HEK293 (cell line): ENCODE data around the gene CHST8.

Source experiments
- CTCF ChIA-PET: fragments of 350-600 bp; formaldehyde crosslinking; extraction: SDS; loops from one replicate; lab custom pipeline; 2021; ENCODE audit warnings: antibody characterized with exemption; lab: Yijun Ruan, JAX
- POLR2A ChIA-PET: fragments of 300-600 bp; formaldehyde crosslinking; extraction: SDS; loops from one replicate; lab custom pipeline; 2020; ENCODE audit warnings: antibody characterized with exemption, inconsistent platforms; lab: Yijun Ruan, JAX
- H3K27ac ChIP-seq: fragments of 200-500 bp; sonication (Bioruptor generic); 2 replicates; pipeline ENCODE4 v1.5.1; 2014; ENCODE audit warnings: low read depth, low read length, control low read depth, inconsistent platforms; ENCODE audit errors: extremely low read depth
- H3K36me3 ChIP-seq, 2 experiments: fragments of 200-500 bp in 1 of 2; sonication (Bioruptor generic) in 1 of 2; 1 replicate in 1 of 2; 2 replicates in 1 of 2; pipeline ENCODE4 v1.5.1; 2014 to 2017; ENCODE audit warnings: inconsistent platforms in 2 of 2, low read length in 2 of 2; ENCODE audit not compliant: control insufficient read depth in 2 of 2, insufficient read depth in 1 of 2
- H3K4me1 ChIP-seq: fragments of 200-500 bp; sonication (Bioruptor generic); 2 replicates; pipeline ENCODE4 v1.5.1; 2014; ENCODE audit warnings: mild to moderate bottlenecking, low read length, inconsistent platforms; ENCODE audit not compliant: control insufficient read depth, insufficient read depth
- H3K4me3 ChIP-seq: 2 replicates; pipeline ENCODE4 v1.5.1; 2011; ENCODE audit warnings: low read depth, mild to moderate bottlenecking, control low read depth, low read length, moderate library complexity
- H3K9me3 ChIP-seq: fragments of 200-500 bp; sonication (Bioruptor generic); 2 replicates; pipeline ENCODE4 v1.5.1; 2014; ENCODE audit warnings: low read depth, low read length, inconsistent platforms; ENCODE audit not compliant: control insufficient read depth, insufficient read depth
- OSR2 ChIP-seq: fragments of 450-650 bp; formaldehyde crosslinking; IDR thresholded peaks from 2 replicates; pipeline ENCODE4 v1.5.1; 2016; ENCODE audit warnings: missing biosample characterization, missing genetic modification characterization
- PRDM1 ChIP-seq: fragments of 450-650 bp; formaldehyde crosslinking; IDR thresholded peaks from 2 replicates; pipeline ENCODE4; 2016; ENCODE audit warnings: missing biosample characterization, missing genetic modification characterization
- SCRT2 ChIP-seq: fragments of 450-650 bp; formaldehyde crosslinking; IDR thresholded peaks from 2 replicates; pipeline ENCODE4 v1.5.1; 2016; ENCODE audit warnings: missing biosample characterization, missing genetic modification characterization
- ZBTB20 ChIP-seq: fragments of 450-650 bp; formaldehyde crosslinking; IDR thresholded peaks from 2 replicates; pipeline ENCODE4 v1.5.1; 2016; ENCODE audit warnings: missing biosample characterization, missing genetic modification characterization
- ZIC2 ChIP-seq: fragments of 450-650 bp; formaldehyde crosslinking; IDR thresholded peaks from 2 replicates; pipeline ENCODE4 v1.5.1; 2016; ENCODE audit warnings: missing biosample characterization, missing genetic modification characterization
- ZNF146 ChIP-seq: fragments of 450-650 bp; formaldehyde crosslinking; IDR thresholded peaks from 2 replicates; pipeline ENCODE4 v1.5.1; 2016; ENCODE audit warnings: missing biosample characterization, missing genetic modification characterization
- ZNF510 ChIP-seq: fragments of 450-650 bp; formaldehyde crosslinking; IDR thresholded peaks from 2 replicates; pipeline ENCODE4 v1.5.1; 2018; ENCODE audit warnings: mild to moderate bottlenecking, missing genetic modification characterization, missing biosample characterization; ENCODE audit not compliant: insufficient replicate concordance
- ZNF670 ChIP-seq: fragments of 450-650 bp; formaldehyde crosslinking; IDR thresholded peaks from 2 replicates; pipeline ENCODE4 v1.5.1; 2016; ENCODE audit warnings: missing biosample characterization, missing genetic modification characterization, low read depth
- ZNF777 ChIP-seq: fragments of 450-650 bp; formaldehyde crosslinking; IDR thresholded peaks from 2 replicates; pipeline ENCODE4 v1.5.1; 2017; ENCODE audit warnings: missing biosample characterization, missing genetic modification characterization, borderline replicate concordance
- ZNF785 ChIP-seq: fragments of 450-650 bp; formaldehyde crosslinking; IDR thresholded peaks from 2 replicates; pipeline ENCODE4 v1.5.1; 2016; ENCODE audit warnings: missing biosample characterization, missing genetic modification characterization
- ZSCAN16 ChIP-seq: fragments of 450-650 bp; formaldehyde crosslinking; IDR thresholded peaks from 2 replicates; pipeline ENCODE4 v1.5.1; 2016; ENCODE audit warnings: missing biosample characterization, missing genetic modification characterization
- TF ChIP-seq, protein P1 (sequence below): fragments of 450-650 bp; formaldehyde crosslinking; IDR thresholded peaks from 2 replicates; pipeline ENCODE4; 2016; ENCODE audit warnings: missing biosample characterization, missing genetic modification characterization
- TF ChIP-seq, protein P2 (sequence below): fragments of 450-650 bp; formaldehyde crosslinking; IDR thresholded peaks from 2 replicates; pipeline ENCODE4 v1.5.0; 2017; ENCODE audit warnings: missing biosample characterization, missing genetic modification characterization, borderline replicate concordance
- TF ChIP-seq, protein P3 (sequence below): fragments of 450-650 bp; formaldehyde crosslinking; IDR thresholded peaks from 2 replicates; pipeline ENCODE4 v1.5.1; 2017; ENCODE audit warnings: missing biosample characterization, missing genetic modification characterization
- TF ChIP-seq, protein P4 (sequence below): fragments of 450-650 bp; IDR thresholded peaks from 2 replicates; pipeline ENCODE4 v1.5.1; 2018; ENCODE audit warnings: missing biosample characterization, mild to moderate bottlenecking, missing genetic modification characterization
- TF ChIP-seq, protein P5 (sequence below): fragments of 450-650 bp; formaldehyde crosslinking; IDR thresholded peaks from 2 replicates; pipeline ENCODE4 v1.5.1; 2016; ENCODE audit warnings: missing biosample characterization, missing genetic modification characterization
- TF ChIP-seq, protein P6 (sequence below): fragments of 450-650 bp; formaldehyde crosslinking; IDR thresholded peaks from 2 replicates; pipeline ENCODE4 v1.5.1; 2016; ENCODE audit warnings: missing biosample characterization, missing genetic modification characterization

The CHST8 gene

DNA sequence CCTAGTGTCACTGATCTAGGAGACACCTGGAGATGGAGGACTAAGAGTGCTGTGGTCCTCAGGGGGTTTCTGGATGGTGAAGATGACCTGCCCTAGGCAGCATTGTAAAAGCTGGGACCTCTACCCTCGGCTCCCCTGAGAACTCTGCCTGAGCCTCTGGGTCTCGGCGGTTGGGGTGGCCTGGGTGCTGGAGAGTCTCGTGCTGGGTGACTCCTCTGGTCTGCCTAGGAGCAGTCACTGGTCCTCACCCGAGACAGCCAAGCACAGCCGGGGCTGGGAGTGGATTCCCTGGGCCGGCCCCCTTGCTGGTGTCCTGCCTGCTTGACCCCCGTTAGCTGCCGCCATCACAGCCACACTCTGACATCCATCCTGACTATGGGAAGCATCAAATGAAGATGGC lies 181.6 kb downstream of the CHST8 start:
- H3K9me3 ChIP-seq: no peaks in the 10 kb centered on the region
- no peak overlapping the region for H3K27ac ChIP-seq
- H3K4me3 ChIP-seq: no peak overlapping the region
- TF ChIP-seq ZNF785: no peak
- TF ChIP-seq, protein P1, sequence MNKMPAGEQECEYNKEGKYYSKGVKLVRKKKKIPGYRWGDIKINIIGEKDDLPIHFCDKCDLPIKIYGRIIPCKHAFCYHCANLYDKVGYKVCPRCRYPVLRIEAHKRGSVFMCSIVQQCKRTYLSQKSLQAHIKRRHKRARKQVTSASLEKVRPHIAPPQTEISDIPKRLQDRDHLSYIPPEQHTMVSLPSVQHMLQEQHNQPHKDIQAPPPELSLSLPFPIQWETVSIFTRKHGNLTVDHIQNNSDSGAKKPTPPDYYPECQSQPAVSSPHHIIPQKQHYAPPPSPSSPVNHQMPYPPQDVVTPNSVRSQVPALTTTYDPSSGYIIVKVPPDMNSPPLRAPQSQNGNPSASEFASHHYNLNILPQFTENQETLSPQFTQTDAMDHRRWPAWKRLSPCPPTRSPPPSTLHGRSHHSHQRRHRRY (tag by site-specific recombination): no peak
- TF ChIP-seq PRDM1 (tag by site-specific recombination): no peak
- no peak for TF ChIP-seq ZNF510 (tag by site-specific recombination)
- TF ChIP-seq ZNF670 (tag by site-specific recombination): no peak
- peaks cover 52 to 86% of the 10 kb centered on the region in 2 experiments for H3K36me3 ChIP-seq
- H3K4me1 ChIP-seq: peaks cover 6% of the 10 kb centered on the region
- ChIA-PET POLR2A (interaction anchor here (0.6 to 1.7 kb wide), 2 partner anchors 15 to 190 kb away, joined by 3 to 7 read pairs; no protein-coding TSS in a partner anchor), CTCF (interaction anchor here (0.9 to 1.5 kb wide), 2 partner anchors 8 to 293 kb away, joined by 4 to 6 read pairs; no protein-coding TSS in a partner anchor)

DNA sequence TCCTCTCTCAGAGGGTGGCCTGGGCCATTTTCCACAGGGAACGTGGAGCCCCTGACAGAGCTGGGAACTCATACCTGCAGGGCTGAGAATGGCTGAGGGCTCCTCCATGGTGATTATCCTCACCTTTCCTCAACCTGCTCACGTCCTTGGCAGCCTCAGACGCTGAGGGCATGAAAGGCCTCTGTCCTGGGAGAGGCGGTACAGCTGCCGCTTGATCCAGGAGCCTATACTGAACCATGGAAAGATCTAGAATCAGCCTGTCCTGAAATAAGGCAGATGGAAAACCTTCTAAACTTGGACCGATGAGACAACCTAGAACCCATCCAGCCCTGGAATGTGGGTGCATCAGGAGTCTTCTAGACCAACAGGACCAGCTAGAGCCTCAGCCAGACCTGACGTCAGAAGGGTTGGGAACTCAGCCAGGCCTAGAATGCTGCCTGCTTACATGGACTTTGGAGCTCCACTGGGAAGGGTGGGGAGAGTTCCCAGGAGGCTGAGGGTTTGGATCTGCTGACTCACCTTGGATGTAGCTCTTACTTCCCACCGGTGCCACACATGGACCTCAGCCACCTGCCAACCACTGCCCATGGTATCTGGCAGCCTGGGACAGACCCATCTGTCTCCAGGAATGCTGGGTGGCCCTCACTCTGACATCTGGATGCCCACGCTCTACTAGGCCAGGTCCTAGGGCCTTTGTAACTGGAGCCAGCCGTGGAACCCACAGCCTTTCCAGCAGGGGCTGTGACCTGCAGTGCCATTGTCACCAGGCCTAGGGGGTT lies 182.5 kb downstream of the CHST8 start:
- Histone ChIP-seq H3K9me3 (no peaks in the 10 kb centered on the region), H3K4me1 (no peaks in the 10 kb centered on the region), H3K27ac (no peak overlapping the region), H3K4me3 (no peak overlapping the region), H3K36me3 (peaks cover 58 to 87% of the 10 kb centered on the region in 2 experiments)
- ChIA-PET CTCF (interaction anchor here (0.6 to 1.5 kb wide), 3 partner anchors 9 to 292 kb away, joined by 3 to 6 read pairs (median 4); no protein-coding TSS in a partner anchor), POLR2A (interaction anchor here (1.7 to 1.9 kb wide), 2 partner anchors 8 to 15 kb away, joined by 7 read pairs; partner anchors contain the start of gene KCTD15)
- TF ChIP-seq, protein P2, sequence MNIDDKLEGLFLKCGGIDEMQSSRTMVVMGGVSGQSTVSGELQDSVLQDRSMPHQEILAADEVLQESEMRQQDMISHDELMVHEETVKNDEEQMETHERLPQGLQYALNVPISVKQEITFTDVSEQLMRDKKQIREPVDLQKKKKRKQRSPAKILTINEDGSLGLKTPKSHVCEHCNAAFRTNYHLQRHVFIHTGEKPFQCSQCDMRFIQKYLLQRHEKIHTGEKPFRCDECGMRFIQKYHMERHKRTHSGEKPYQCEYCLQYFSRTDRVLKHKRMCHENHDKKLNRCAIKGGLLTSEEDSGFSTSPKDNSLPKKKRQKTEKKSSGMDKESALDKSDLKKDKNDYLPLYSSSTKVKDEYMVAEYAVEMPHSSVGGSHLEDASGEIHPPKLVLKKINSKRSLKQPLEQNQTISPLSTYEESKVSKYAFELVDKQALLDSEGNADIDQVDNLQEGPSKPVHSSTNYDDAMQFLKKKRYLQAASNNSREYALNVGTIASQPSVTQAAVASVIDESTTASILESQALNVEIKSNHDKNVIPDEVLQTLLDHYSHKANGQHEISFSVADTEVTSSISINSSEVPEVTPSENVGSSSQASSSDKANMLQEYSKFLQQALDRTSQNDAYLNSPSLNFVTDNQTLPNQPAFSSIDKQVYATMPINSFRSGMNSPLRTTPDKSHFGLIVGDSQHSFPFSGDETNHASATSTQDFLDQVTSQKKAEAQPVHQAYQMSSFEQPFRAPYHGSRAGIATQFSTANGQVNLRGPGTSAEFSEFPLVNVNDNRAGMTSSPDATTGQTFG (tag by site-specific recombination): 0 out of 2 replicates have a peak, but pooled peaks have one; percentile 4
- TF ChIP-seq, protein P3, sequence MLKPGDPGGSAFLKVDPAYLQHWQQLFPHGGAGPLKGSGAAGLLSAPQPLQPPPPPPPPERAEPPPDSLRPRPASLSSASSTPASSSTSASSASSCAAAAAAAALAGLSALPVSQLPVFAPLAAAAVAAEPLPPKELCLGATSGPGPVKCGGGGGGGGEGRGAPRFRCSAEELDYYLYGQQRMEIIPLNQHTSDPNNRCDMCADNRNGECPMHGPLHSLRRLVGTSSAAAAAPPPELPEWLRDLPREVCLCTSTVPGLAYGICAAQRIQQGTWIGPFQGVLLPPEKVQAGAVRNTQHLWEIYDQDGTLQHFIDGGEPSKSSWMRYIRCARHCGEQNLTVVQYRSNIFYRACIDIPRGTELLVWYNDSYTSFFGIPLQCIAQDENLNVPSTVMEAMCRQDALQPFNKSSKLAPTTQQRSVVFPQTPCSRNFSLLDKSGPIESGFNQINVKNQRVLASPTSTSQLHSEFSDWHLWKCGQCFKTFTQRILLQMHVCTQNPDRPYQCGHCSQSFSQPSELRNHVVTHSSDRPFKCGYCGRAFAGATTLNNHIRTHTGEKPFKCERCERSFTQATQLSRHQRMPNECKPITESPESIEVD (tag by site-specific recombination): no peak
- TF ChIP-seq, all 188 proteins: peak for 1

DNA sequence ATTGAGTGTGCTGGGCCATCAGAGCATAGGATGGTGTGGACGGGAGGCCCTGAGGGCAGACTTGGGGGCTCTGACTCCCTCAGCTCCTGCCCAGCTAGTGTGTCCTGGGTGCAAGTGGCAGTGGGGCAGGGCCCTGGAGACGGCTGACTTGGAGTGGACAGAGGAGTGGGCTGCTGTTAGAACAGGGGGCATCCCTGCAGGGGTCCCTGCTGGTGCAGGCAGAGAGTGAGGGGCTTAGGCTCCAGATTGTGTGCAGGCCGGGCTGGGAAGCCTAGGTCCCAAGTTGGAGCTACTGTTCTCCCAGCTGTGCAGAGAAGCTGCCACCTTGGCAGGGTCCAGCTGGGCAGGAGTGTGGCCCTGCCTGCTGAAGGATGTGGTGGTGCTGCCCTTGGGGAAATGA lies 183.6 kb downstream of the CHST8 start:
- CTCF ChIA-PET: interaction anchor here (0.6 to 1.8 kb wide), 3 partner anchors 14 to 380 kb away, joined by 3 to 4 read pairs (median 4); no protein-coding TSS in a partner anchor
- H3K36me3 ChIP-seq: peaks cover 64 to 83% of the 10 kb centered on the region in 2 experiments
- H3K4me3 ChIP-seq: no peak overlapping the region
- POLR2A ChIA-PET: interaction anchor here (1.9 kb wide), 1 partner anchor 9 kb away, joined by 7 read pairs; the partner anchor contains the start of gene KCTD15
- no peaks in the 10 kb centered on the region for H3K9me3 ChIP-seq
- no peak overlapping the region for H3K27ac ChIP-seq
- no peak for TF ChIP-seq ZIC2 (tag by site-specific recombination)
- TF ChIP-seq, protein P4, sequence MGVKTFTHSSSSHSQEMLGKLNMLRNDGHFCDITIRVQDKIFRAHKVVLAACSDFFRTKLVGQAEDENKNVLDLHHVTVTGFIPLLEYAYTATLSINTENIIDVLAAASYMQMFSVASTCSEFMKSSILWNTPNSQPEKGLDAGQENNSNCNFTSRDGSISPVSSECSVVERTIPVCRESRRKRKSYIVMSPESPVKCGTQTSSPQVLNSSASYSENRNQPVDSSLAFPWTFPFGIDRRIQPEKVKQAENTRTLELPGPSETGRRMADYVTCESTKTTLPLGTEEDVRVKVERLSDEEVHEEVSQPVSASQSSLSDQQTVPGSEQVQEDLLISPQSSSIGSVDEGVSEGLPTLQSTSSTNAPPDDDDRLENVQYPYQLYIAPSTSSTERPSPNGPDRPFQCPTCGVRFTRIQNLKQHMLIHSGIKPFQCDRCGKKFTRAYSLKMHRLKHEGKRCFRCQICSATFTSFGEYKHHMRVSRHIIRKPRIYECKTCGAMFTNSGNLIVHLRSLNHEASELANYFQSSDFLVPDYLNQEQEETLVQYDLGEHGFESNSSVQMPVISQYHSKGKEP (tag by site-specific recombination): no peak
- no peak for TF ChIP-seq OSR2 (tag by site-specific recombination)
- TF ChIP-seq SCRT2 (tag by site-specific recombination): no peak
- no peak for TF ChIP-seq ZBTB20
- TF ChIP-seq, protein P5, sequence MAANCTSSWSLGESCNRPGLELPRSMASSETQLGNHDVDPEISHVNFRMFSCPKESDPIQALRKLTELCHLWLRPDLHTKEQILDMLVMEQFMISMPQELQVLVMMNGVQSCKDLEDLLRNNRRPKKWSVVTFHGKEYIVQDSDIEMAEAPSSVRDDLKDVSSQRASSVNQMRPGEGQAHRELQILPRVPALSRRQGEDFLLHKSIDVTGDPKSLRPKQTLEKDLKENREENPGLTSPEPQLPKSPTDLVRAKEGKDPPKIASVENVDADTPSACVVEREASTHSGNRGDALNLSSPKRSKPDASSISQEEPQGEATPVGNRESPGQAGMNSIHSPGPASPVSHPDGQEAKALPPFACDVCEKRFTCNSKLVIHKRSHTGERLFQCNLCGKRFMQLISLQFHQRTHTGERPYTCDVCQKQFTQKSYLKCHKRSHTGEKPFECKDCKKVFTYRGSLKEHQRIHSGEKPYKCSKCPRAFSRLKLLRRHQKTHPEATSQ (tag by site-specific recombination): no peak
- TF ChIP-seq, protein P6, sequence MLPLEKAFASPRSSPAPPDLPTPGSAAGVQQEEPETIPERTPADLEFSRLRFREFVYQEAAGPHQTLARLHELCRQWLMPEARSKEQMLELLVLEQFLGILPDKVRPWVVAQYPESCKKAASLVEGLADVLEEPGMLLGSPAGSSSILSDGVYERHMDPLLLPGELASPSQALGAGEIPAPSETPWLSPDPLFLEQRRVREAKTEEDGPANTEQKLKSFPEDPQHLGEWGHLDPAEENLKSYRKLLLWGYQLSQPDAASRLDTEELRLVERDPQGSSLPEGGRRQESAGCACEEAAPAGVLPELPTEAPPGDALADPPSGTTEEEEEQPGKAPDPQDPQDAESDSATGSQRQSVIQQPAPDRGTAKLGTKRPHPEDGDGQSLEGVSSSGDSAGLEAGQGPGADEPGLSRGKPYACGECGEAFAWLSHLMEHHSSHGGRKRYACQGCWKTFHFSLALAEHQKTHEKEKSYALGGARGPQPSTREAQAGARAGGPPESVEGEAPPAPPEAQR (tag by site-specific recombination): no peak
- no peak for TF ChIP-seq ZNF777 (tag by site-specific recombination)
- no peak for TF ChIP-seq ZSCAN16 (tag by site-specific recombination)
- TF ChIP-seq ZNF146: no peak
- no peaks in the 10 kb centered on the region for H3K4me1 ChIP-seq
